Psoas muscle (tissue), 8 donors: ENCODE measurements around the gene HSF2BP. TPM values are rescaled to one million over a fixed set of nuclear protein-coding genes. Genes with fewer than 3 reads are reported as not detected.

ENCODE experiments used
- ATAC-seq, 4 donors: fragments of 200-7000 bp; cut with Tn5 transposase; one replicate each; pipeline ENCODE4 v1.9.1; 2020; ENCODE audit warnings: moderate library complexity in 3 of 4, mild to moderate bottlenecking in 2 of 4
- DNase-seq, 2 donors: peaks; one replicate each; pipeline ENCODE4 v3.0.0-alpha.2; 2020
- H3K27ac ChIP-seq: fragments of 200-600 bp; one replicate; pipeline ENCODE4 v1.8.0; 2022
- H3K27me3 ChIP-seq, 3 donors: fragments of 200-600 bp in 1 of 3; one replicate each; pipeline versions ENCODE4 v1.6.1 to v1.8.0; 2013 to 2022; ENCODE audit warnings: low read length in 2 of 3, mild to moderate bottlenecking in 2 of 3, moderate library complexity in 1 of 3; ENCODE audit not compliant: insufficient read depth in 3 of 3
- H3K36me3 ChIP-seq, 2 donors: fragments of 200-600 bp in 1 of 2; one replicate each; pipeline versions ENCODE4 v1.6.1 to v1.8.0; 2013 to 2022; ENCODE audit warnings: low read depth in 1 of 2, mild to moderate bottlenecking in 1 of 2, moderate library complexity in 1 of 2; ENCODE audit not compliant: insufficient read depth in 1 of 2
- H3K4me1 ChIP-seq: fragments of 200-600 bp; one replicate; pipeline ENCODE4 v1.8.0; 2022
- H3K4me3 ChIP-seq: fragments of 200-600 bp; one replicate; pipeline ENCODE4 v1.8.0; 2022; ENCODE audit warnings: mild to moderate bottlenecking
- H3K9me3 ChIP-seq: fragments of 200-600 bp; one replicate; pipeline ENCODE4 v1.8.0; 2022
- WGBS, 3 donors: extraction: QIAGEN DNeasy Blood & Tissue Kit; methylation state at CpG; one replicate each; pipeline versions ENCODE4 v1.1.6 to v1.1.7; 2013; 5-methylcytosine and 5-hydroxymethylcytosine counted together
- intact Hi-C, 2 donors: fragments of 100-400 bp; cut with DNase I; formaldehyde crosslinking; loops; one replicate each; pipeline versions ENCODE4 v1.11.0 to v1.14.2; 2022
- polyA plus RNA-seq, 3 donors: library from polyadenylated mRNA; stranded (reverse); fragments of 200-250 nt; gene quantifications; one replicate each; pipeline ENCODE4 v1.2.3, GENCODE V29; 2013
- total RNA-seq, 4 donors: library from RNA; stranded (reverse); fragmentation: NEBNext Ultra II Directional in 2 of 4; extraction: Animal tissue kit (Norgen Biotek cat#: 25700) in 2 of 4; gene quantifications; one replicate each; pipeline versions ENCODE4 v1.2.1 to v1.2.4, GENCODE V29; 2021 to 2023
- TF ChIP-seq, protein P1 (sequence below): fragments of 200-600 bp; IDR thresholded peaks from one replicate; pipeline ENCODE4 v1.8.0; 2022; ENCODE audit warnings: antibody characterized with exemption
- donor health status: healthy with polysubstance abuse.
- donor health status: DM: no; HTN: no; CAD: no; lungs with moderate emphysema.
- donor health status: Bipolar disorder and iron deficiency.
- donor health status: healthy.
- donor health status: DM: yes; HTN: yes; CAD: no.
- donor health status: DM: no; HTN: no; CAD: no.
- donor health status: DM: no; HTN: no; CAD: no.
- donor health status: DM: yes; HTN: yes; CAD: no.

Gene HSF2BP
- total and polyA plus RNA-seq, 7 donors, result 0.16 to 1.7 (median 0.28) TPM; not detected in 1

- intact Hi-C loops, result no loop called here
- peak; percentile 50 to 69 (median 62) for ATAC-seq
- DNase-seq, result no peak
- no peaks in the 10 kb centered on the region for H3K27me3 ChIP-seq
- WGBS, 3 donors, result 71 to 82% (median 73%) methylated on average over 13 of the region's 13 CpGs
- TF ChIP-seq, protein P1, sequence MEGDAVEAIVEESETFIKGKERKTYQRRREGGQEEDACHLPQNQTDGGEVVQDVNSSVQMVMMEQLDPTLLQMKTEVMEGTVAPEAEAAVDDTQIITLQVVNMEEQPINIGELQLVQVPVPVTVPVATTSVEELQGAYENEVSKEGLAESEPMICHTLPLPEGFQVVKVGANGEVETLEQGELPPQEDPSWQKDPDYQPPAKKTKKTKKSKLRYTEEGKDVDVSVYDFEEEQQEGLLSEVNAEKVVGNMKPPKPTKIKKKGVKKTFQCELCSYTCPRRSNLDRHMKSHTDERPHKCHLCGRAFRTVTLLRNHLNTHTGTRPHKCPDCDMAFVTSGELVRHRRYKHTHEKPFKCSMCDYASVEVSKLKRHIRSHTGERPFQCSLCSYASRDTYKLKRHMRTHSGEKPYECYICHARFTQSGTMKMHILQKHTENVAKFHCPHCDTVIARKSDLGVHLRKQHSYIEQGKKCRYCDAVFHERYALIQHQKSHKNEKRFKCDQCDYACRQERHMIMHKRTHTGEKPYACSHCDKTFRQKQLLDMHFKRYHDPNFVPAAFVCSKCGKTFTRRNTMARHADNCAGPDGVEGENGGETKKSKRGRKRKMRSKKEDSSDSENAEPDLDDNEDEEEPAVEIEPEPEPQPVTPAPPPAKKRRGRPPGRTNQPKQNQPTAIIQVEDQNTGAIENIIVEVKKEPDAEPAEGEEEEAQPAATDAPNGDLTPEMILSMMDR, result no peak
- H3K36me3 ChIP-seq, result no peaks in the 10 kb centered on the region
- peak overlapping the region; percentile 75 for H3K27ac ChIP-seq
- H3K9me3 ChIP-seq, result no peaks in the 10 kb centered on the region
- no peak overlapping the region for H3K4me3 ChIP-seq
- H3K4me1 ChIP-seq, result peaks cover 13% of the 10 kb centered on the region
Measured at GRCh38 chr21:43602266-43603232, 56.7 kb downstream of the HSF2BP start.

DNA sequence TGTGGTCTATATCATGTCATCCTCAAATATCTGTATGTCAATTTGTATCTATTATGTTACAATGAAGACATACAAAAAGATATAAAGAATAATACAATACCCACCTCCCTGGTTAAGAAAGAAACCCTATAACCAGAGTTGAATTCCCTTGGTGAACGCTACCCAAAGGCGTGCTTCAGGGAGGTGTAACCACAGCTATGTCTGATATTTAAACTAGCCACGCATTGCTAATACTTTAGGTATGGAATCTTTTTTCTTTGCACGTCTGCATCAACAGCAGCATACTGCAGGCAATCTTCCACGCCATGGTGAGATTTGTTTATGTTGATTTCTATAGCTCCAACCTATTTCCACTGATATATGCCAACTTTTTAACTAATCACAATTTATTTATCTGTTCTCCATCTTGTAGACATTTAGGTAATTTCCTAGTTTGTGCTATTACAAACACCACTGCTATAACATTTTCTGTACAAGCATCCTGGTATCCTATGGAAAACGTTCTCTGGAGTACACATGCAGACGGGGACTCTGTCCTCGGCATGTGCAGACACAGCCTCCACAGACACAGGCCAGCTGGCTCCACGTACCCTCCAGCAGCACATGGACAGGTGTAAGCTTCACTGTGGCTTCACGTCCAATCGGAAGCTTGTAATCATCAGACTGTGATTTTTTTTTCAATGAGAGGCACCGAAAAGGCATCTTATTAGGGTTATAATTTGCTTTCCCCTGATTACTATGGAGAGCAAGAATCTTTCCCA, 58.5 kb downstream of the HSF2BP start:
- 61 to 77% (median 66%) methylated on average over 12 of the region's 12 CpGs for WGBS, 3 donors
- intact Hi-C loops, result no loop called here
- Histone ChIP-seq H3K4me1 (peaks cover 13% of the 10 kb centered on the region), H3K4me3 (no peak overlapping the region), H3K36me3 (no peaks in the 10 kb centered on the region), H3K27me3 (no peaks in the 10 kb centered on the region), H3K27ac (no peak overlapping the region), H3K9me3 (no peaks in the 10 kb centered on the region)
- no peak for ATAC-seq
- DNase-seq, result no peak
- TF ChIP-seq, protein P1, result no peak

DNA sequence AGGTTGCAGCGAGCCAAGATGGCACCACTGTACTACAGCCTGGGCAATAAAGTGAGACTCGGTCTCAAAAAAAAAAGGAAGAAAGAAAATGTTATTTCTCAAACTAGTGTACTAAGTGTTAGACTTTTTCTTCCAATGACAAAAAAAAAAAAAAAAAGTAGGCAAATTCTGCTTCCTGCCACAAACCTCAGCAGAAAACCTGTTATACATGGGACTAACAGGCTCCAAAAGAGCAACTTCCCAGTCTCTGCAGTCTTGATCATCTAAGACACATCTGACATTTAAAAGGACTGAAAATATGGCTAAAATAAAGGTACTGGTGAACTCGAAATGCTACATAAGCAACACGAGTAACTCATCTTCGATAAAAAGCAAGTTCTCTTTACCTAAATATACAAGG, 59.6 kb downstream of the HSF2BP start:
- ATAC-seq (no peak), DNase-seq (no peak)
- intact Hi-C loops, result loop anchor here in 1 of 2 donors (5.0 kb wide), 1 partner anchor 38 kb away; no protein-coding TSS in a partner anchor
- no peak overlapping the region for H3K27ac ChIP-seq
- H3K36me3 ChIP-seq, result no peaks in the 10 kb centered on the region
- TF ChIP-seq, protein P1, result no peak
- H3K27me3 ChIP-seq, result no peaks in the 10 kb centered on the region
- WGBS, 3 donors, result 90 to 94% (median 91%) methylated on average over 5 of the region's 5 CpGs
- H3K9me3 ChIP-seq, result no peaks in the 10 kb centered on the region
- peaks cover 13% of the 10 kb centered on the region for H3K4me1 ChIP-seq
- H3K4me3 ChIP-seq, result no peak overlapping the region

- 83 to 85% (median 84%) methylated on average over 7 of the region's 7 CpGs for WGBS, 3 donors
- H3K36me3 ChIP-seq, result no peaks in the 10 kb centered on the region
- ATAC-seq (no peak), DNase-seq (no peak)
- H3K27ac ChIP-seq, result no peak overlapping the region
- intact Hi-C loops, result loop anchor here in 1 of 2 donors (5.0 kb wide), 1 partner anchor 39 kb away; no protein-coding TSS in a partner anchor
- no peak overlapping the region for H3K4me3 ChIP-seq
- H3K4me1 ChIP-seq, result peaks cover 9% of the 10 kb centered on the region
- TF ChIP-seq, protein P1, result no peak
- H3K27me3 ChIP-seq, result no peaks in the 10 kb centered on the region
- H3K9me3 ChIP-seq, result no peaks in the 10 kb centered on the region
Measured at GRCh38 chr21:43598416-43599120, 60.7 kb downstream of the HSF2BP start.
